Germinal center (tissue), 1 donor: ENCODE results near the gene CLRN2.
"Not testable (repeated sequence)": the region's sequence is repeated elsewhere in the genome, so short reads cannot be mapped to it uniquely, and the experiment has no call there.

Experiments
- DNase-seq: peaks from one replicate; pipeline ENCODE4 v3.0.0; 2012; ENCODE audit warnings: mixed read lengths, low spot score

CLRN2 gene

GRCh38 chr4:17545374-17546140, 30.6 kb downstream of the CLRN2 start:
- DNase-seq, result no peak

- no peak for DNase-seq
These were observed 31.3 kb downstream of the CLRN2 start for GRCh38 chr4:17546222-17546621.

GRCh38 chr4:17546678-17547077, 31.7 kb downstream of the CLRN2 start:
- DNase-seq, result no peak

GRCh38 chr4:17550549-17550948, 35.6 kb downstream of the CLRN2 start:
- DNase-seq, result no peak

GRCh38 chr4:17552427-17552826, 37.5 kb downstream of the CLRN2 start:
- DNase-seq, result no peak

- DNase-seq, result no peak
These were observed 39.6 kb downstream of the CLRN2 start for GRCh38 chr4:17554568-17554967.

- no peak for DNase-seq
These were observed 41.5 kb downstream of the CLRN2 start for GRCh38 chr4:17556498-17556897.

GRCh38 chr4:17557880-17558279, 42.9 kb downstream of the CLRN2 start:
- DNase-seq, result no peak

DNA sequence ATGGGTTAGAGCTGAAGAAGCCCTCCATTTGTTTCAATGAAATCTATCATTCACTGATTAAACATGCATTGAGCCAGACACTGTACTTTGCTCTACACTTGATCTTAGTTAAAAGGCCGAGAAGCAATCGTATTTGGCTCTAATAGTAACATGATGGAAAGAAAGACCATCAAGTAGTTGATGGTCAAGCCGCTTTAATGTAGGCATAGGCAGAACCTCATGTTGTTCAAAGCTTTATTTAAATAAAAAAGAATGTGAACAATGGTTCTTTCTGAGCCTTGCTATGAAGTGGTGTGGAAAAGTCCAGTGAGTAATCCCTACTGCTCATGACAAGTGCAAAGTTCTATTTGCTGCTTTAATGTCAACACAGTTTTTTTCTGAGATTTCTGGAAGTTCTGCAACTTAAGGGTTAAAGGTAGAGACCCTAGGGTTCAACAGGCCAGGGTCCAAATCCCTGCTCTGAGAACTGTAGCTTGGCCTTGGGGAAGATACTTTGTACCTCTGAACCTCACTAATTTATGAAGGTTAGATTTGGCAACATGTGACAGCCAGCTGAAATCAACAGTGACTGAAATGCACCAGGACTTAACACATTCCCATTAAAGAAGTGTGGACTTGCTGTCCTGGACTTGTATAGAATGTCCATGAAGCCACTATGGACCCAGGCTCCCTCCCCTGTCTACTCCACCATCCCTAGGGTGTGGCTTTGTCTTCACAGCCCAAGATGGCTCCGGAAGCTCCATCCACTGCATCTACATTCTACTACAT, 44.2 kb downstream of the CLRN2 start:
- DNase-seq, result no peak

GRCh38 chr4:17559709-17560048, 44.7 kb downstream of the CLRN2 start:
- DNase-seq, result no peak

DNA sequence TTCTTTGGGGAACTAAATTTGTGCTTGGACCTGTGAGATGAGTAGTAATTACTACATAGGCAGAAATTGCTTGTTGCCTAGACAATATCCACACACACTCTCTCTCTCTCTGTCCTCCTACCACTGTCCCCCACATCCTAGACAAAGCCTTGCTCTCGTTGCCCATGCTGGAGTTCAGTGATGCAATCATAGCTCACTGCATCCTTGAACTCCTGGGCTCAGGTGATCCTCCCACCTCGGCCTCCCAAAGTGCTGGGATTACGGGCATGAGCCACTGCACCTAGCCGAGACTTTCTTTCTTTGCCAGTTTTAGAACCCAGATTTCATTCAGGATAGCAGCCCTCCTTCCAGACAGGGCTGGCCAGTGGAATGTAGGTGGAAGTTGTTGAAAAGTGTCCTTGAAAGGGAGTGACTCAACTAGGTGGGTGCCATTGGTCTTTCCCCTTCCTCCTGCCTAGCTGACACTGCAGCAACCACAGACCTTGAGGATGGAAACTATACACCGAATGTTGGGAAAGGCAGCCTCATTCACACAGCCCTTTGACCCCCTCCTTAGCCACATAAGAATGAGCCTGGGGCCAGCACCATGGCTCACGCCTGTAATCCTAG, 45.2 kb downstream of the CLRN2 start:
- no peak for DNase-seq

GRCh38 chr4:17561195-17561909, 46.4 kb downstream of the CLRN2 start:
- no peak for DNase-seq

DNA sequence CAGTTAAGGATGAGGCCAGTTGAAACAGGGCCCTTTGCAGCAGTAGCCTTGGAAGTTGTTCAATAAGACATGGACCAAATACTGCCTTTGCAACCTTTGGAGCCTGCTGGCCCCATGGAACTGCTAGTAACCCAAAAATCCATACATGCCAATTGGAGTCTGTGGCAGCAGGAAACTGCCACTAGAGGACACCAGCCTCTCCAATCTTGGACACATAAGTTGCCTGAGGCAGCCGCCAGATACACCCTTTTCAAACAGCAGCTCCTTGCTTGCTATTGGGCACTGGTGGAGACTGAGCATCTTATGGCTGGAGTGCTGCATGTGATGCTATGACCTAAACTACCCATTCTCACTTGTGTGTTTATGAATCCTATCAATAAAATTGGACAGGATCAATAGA, 47.2 kb downstream of the CLRN2 start:
- no peak for DNase-seq

- no peak for DNase-seq
These were observed 50.9 kb downstream of the CLRN2 start for GRCh38 chr4:17565846-17566245.

DNA sequence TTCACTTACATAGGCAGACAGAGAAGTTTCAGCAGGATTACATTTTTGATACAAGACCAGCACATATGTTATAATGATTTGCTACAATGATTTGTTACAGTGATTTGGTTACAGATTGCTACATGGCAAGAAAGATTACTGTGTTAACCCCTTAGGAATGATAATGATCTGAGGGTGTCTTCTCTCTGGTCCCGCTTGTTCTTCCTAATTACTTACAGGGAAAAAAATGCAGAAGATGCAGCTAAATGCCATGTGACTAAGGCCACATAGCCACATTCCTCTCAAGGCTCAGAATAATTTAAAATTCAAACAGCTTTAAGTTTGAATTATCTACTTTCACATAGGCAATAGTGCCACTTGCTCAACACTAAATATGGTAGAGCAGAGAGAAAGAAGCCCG, 52.3 kb downstream of the CLRN2 start:
- no peak for DNase-seq

GRCh38 chr4:17574206-17574605, 59.2 kb downstream of the CLRN2 start:
- DNase-seq, result no peak

GRCh38 chr4:17575177-17575576, 60.2 kb downstream of the CLRN2 start:
- DNase-seq, result not testable (repeated sequence)
